Measurements from ENCODE around the gene SYMPK.

DNA sequence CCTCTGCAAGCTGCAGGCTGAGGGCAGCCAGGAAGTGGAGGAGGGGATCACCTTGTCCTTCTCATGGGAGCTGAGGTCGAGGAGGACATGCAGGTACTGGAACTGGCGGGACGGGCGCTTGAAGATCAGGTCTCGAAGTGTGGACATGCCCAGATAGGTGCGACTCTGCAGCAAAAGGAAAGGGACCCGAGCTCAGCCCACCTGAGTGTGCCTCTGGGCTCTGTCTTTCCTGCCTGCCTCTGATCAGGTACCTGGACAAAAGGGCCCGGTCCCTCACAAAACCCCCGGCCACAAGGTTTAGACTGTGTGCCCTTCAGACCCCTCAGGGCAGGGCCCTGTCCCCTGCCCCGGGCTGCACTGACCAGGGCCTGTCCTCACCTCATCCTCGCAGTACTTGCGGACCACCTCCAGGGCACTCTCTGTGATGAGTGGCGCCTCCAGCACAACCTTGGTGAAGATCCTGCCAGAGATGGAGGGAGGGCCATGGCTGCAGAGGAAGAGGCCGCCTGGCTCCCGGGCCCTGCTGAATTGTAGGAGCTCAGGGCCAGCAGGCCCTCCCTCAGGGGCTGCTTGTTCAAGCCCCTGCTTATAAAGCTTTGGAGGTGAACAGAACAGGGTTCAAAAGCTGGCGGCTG is 35.4 kb downstream of the SYMPK start:
- TF ChIP-seq, protein P1, sequence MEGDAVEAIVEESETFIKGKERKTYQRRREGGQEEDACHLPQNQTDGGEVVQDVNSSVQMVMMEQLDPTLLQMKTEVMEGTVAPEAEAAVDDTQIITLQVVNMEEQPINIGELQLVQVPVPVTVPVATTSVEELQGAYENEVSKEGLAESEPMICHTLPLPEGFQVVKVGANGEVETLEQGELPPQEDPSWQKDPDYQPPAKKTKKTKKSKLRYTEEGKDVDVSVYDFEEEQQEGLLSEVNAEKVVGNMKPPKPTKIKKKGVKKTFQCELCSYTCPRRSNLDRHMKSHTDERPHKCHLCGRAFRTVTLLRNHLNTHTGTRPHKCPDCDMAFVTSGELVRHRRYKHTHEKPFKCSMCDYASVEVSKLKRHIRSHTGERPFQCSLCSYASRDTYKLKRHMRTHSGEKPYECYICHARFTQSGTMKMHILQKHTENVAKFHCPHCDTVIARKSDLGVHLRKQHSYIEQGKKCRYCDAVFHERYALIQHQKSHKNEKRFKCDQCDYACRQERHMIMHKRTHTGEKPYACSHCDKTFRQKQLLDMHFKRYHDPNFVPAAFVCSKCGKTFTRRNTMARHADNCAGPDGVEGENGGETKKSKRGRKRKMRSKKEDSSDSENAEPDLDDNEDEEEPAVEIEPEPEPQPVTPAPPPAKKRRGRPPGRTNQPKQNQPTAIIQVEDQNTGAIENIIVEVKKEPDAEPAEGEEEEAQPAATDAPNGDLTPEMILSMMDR (IDR thresholded peaks at IDR 0.05), result no peak
- TF ChIP-seq POLR2AphosphoS5 (IDR thresholded peaks at IDR 0.05; ENCODE audit: low read depth, low read length) (no peak), SIN3A (IDR thresholded peaks at IDR 0.05; ENCODE audit: borderline replicate concordance, insufficient read depth, low read depth, low read length) (no peak)
- TF ChIP-seq, protein P2, sequence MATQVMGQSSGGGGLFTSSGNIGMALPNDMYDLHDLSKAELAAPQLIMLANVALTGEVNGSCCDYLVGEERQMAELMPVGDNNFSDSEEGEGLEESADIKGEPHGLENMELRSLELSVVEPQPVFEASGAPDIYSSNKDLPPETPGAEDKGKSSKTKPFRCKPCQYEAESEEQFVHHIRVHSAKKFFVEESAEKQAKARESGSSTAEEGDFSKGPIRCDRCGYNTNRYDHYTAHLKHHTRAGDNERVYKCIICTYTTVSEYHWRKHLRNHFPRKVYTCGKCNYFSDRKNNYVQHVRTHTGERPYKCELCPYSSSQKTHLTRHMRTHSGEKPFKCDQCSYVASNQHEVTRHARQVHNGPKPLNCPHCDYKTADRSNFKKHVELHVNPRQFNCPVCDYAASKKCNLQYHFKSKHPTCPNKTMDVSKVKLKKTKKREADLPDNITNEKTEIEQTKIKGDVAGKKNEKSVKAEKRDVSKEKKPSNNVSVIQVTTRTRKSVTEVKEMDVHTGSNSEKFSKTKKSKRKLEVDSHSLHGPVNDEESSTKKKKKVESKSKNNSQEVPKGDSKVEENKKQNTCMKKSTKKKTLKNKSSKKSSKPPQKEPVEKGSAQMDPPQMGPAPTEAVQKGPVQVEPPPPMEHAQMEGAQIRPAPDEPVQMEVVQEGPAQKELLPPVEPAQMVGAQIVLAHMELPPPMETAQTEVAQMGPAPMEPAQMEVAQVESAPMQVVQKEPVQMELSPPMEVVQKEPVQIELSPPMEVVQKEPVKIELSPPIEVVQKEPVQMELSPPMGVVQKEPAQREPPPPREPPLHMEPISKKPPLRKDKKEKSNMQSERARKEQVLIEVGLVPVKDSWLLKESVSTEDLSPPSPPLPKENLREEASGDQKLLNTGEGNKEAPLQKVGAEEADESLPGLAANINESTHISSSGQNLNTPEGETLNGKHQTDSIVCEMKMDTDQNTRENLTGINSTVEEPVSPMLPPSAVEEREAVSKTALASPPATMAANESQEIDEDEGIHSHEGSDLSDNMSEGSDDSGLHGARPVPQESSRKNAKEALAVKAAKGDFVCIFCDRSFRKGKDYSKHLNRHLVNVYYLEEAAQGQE (IDR thresholded peaks at IDR 0.05; ENCODE audit: insufficient read depth in 1 of 2, low read depth in 2 of 2, low read length in 1 of 2), result no peak

Data from Panc1 (cell line).